NCI-H2081 treated with DMSO at 0.1 percent for 48 hours (cell line): ENCODE measurements around the gene CHGA.

Source experiments
- DNase-seq: peaks from one replicate; lab custom pipeline; 2025; lab: John Stamatoyannopoulos, UW

Gene CHGA

GRCh38 chr14:92945544-92945943, 22.6 kb downstream of the CHGA start:
- no peak for DNase-seq

GRCh38 chr14:92945959-92946846, 23.3 kb downstream of the CHGA start:
- no peak for DNase-seq

GRCh38 chr14:92946847-92947545, 24.0 kb downstream of the CHGA start:
- no peak for DNase-seq

- DNase-seq, result no peak
Measured at GRCh38 chr14:92948647-92949046, 25.7 kb downstream of the CHGA start.

- DNase-seq, result no peak
Measured at GRCh38 chr14:92949496-92950192, 26.7 kb downstream of the CHGA start.

- DNase-seq, result no peak
Measured at GRCh38 chr14:92950193-92950540, 27.2 kb downstream of the CHGA start.

GRCh38 chr14:92950773-92951172, 27.8 kb downstream of the CHGA start:
- DNase-seq, result no peak

- no peak for DNase-seq
Measured at GRCh38 chr14:92951261-92951660, 28.3 kb downstream of the CHGA start.

- DNase-seq, result peak; percentile 15
Measured at GRCh38 chr14:92951912-92952471, 29.0 kb downstream of the CHGA start.

- no peak for DNase-seq
Measured at GRCh38 chr14:92952481-92953298, 29.7 kb downstream of the CHGA start.

- DNase-seq, result no peak
Measured at GRCh38 chr14:92953526-92953925, 30.6 kb downstream of the CHGA start.

GRCh38 chr14:92954933-92955332, 32.0 kb downstream of the CHGA start:
- DNase-seq, result no peak

GRCh38 chr14:92955381-92955780, 32.4 kb downstream of the CHGA start:
- DNase-seq, result no peak

GRCh38 chr14:92956961-92957360, 34.0 kb downstream of the CHGA start:
- DNase-seq, result peak; percentile 68

GRCh38 chr14:92958373-92959188, 35.6 kb downstream of the CHGA start:
- DNase-seq, result no peak

GRCh38 chr14:92959189-92959531, 36.2 kb downstream of the CHGA start:
- peak; percentile 56 for DNase-seq

- peak; percentile 62 for DNase-seq
Measured at GRCh38 chr14:92959761-92960680, 37.1 kb downstream of the CHGA start.

GRCh38 chr14:92960706-92961566, 38.0 kb downstream of the CHGA start:
- DNase-seq, result peak; percentile 30

GRCh38 chr14:92961567-92961855, 38.6 kb downstream of the CHGA start:
- DNase-seq, result no peak
